GDM1 (cell line): ENCODE measurements around the gene VWA8.
A peak's percentile ranks its signal among the peaks of the same experiment; 100 is the strongest.
"Not testable (repeated sequence)": the region's sequence is repeated elsewhere in the genome, so short reads cannot be mapped to it uniquely, and the experiment has no call there.

Experiments used
- DNase-seq: peaks from one replicate; lab custom pipeline; 2025; lab: John Stamatoyannopoulos, UW

Gene VWA8

GRCh38 chr13:41922894-41923293, 38.0 kb downstream of the VWA8 start:
- DNase-seq = not testable (repeated sequence)

DNA sequence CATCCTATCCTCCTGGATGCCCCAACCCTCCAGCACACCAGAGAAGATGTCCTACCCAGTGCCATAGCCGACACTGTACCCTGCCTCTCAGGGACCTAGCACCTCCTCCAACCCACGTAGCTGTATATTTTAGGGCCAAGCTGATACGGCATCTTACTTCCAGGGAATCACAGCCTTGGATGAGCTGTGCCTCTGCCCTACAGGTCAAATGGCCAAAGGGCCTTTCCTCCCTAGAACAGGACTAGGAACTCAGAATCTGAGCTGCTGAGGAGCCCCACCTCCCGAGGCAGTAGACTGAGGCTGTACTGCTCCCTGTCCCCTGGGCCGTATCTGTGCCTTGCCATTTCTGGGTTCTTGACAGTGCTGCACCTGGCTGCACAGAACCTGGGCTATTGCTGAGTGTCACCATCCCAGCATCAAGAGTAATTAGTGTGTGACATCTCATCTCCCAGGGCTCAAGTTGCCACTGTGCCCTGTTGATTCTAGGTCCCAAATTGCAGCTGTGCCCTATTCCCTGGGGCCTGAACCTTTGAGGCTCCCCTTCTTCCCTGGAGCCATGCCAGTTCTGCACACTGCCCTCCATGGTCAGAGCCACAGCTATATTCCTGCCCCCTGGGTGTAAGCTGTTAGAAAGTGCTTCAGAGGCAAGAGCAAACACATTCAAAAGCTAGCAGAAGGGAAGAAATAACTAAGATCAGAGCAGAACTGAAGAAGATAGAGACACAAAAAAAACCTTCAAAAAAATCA, 41.0 kb downstream of the VWA8 start:
- DNase-seq = no peak

GRCh38 chr13:41919031-41919740, 41.7 kb downstream of the VWA8 start:
- no peak for DNase-seq

- DNase-seq = no peak
Observed at GRCh38 chr13:41917641-41918040, 43.3 kb downstream of the VWA8 start.

GRCh38 chr13:41916173-41916954, 44.5 kb downstream of the VWA8 start:
- DNase-seq = peak; percentile 34

- no peak for DNase-seq
Observed at GRCh38 chr13:41915081-41915480, 45.8 kb downstream of the VWA8 start.

GRCh38 chr13:41914552-41914951, 46.4 kb downstream of the VWA8 start:
- no peak for DNase-seq

GRCh38 chr13:41909506-41909905, 51.4 kb downstream of the VWA8 start:
- no peak for DNase-seq

- DNase-seq = no peak
Observed at GRCh38 chr13:41905600-41906254, 55.2 kb downstream of the VWA8 start.

DNA sequence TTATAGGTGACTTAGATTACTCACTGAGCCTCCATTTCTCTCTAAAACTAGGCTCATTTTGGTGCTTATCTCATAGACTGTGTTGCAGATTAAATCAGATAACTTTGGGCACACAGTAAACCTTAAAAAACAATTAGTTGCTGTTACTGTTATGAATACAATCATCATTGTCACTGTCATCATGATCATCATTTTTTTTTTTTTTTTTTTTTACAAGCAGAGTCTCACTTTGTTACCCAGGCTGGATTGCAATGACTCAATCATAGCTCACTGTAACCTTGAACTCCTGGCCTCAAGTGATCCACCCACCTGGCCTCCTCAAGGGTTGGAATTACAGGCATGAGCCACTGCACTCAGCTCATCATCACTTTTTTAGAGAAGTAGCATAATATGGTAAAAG, 60.0 kb downstream of the VWA8 start:
- DNase-seq = no peak

DNA sequence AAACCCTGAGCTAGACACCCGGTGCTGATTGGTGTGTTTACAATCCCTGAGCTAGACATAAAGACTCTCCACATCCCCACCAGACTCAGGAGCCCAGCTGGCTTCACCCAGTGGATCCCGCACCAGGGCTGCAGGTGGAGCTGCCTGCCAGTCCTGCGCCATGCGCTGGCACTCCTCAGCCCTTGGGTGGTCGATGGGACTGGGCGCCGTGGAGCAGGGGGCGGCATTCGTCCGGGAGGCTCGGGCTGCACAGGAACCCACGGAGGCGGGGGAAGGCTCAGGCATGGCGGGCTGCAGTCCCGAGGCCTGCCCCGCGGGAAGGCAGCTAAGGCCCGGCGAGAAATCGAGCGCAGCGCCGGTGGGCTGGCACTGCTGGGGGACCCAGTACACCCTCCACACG, 62.5 kb downstream of the VWA8 start:
- DNase-seq = not testable (repeated sequence)

GRCh38 chr13:41897126-41897525, 63.8 kb downstream of the VWA8 start:
- no peak for DNase-seq

DNA sequence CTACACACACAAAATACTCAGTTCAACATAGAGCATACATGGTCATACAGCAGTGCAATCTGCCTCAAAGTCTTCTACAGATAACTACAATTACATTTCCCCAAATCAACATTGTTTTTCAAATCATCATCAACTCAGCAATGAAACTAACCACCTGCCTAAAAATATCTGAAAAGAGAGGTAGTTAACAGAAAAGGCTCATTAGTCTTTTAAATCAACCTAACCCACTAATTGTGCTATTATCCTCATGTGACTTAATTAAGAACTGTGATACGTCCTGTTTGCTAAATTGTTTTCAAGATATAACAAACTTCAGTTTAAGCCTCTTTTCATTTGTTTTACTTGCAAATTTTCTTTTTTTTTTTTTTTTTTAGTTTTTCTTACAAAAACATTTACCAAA, 65.4 kb downstream of the VWA8 start:
- DNase-seq = no peak

GRCh38 chr13:41891119-41891518, 69.8 kb downstream of the VWA8 start:
- no peak for DNase-seq

DNA sequence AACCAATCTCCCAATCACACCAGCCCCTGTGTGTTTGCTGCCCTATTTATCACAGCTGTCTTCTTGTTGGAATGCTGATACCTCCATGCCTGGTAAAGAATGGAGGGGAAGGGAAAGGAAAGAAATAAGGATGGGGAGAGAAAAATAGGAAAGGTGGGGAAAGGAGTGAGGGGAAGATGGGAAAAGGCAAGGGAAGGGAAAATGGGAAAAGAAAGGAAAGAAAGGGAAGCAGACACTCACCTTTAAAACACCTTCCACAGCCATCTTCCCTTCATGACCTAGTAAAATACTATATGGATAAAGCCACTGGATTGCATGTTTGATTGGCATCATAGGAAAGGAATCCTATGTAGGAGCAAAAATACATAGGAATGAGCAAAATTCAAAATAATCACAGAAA, 77.8 kb downstream of the VWA8 start:
- no peak for DNase-seq

DNA sequence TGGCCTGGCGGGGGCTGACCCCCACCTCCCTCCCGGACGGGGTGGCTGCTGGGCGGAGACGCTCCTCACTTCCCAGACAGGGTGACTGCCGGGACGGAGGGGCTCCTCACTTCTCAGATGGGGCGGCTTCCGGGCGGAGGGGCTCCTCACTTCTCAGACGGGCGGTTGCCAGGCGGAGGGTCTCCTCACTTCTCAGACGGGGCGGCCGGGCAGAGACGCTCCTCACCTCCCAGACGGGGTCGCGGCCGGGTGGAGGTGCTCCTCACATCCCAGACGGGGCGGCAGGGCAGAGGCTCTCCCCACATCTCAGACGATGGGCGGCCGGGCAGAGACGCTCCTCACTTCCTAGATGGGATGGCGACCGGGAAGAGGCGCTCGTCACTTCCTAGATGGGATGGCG, 79.0 kb downstream of the VWA8 start:
- not testable (repeated sequence) for DNase-seq

DNA sequence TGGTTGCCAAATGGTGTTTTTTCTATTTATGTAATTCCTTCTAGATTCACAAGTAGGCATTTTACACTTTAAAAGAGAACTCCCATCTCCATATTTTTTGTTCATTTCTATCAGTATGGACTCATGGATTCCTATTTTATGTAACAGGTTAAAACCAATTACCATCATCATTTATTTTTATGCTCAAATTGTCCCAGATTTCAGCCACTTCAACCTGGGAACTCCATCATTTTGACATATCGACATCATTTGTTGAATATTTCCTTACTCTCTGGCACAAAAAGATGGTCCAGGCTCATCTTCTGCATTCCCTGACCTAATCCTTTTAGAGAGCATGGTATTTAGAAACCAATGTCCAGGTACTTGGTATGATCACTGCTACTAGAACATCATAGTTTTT, 79.9 kb downstream of the VWA8 start:
- DNase-seq = no peak

DNA sequence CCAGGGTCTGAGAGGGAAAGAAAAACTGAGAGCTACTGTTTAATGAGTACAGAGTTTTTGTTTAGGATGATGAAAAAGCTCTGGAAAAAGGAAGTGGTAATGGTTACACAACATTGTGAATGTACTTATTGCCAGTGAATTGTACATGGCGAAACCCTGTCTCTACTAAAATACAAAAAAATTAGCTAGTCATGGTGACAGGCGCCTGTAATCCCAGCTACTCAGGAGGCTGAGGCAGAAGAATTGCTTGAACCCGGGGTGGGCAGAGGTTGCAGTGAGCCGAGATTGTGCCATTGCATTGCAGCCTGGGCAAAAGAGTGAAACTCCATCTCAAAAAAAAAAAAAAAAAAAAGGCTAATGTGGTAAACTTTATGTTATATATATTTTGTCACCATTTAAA, 96.3 kb downstream of the VWA8 start:
- no peak for DNase-seq

DNA sequence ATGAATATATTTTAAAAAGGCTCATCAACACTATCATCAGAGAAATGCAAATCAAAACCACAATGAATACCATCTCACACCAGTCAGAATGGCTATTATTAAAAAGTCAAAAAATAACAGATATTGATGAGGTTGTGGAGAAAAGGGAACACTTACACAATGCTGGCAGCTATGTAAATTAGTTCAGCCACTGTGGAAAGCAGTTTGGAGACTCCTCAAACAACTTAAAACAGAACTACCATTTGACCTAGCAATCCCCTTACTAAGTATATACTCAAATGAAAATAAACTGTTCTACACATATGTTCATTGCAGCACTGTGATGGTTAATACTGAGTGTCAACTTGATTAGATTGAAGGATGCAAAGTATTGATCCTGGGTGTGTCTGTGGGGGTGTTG, 98.2 kb downstream of the VWA8 start:
- not testable (repeated sequence) for DNase-seq

- DNase-seq = no peak
Observed at GRCh38 chr13:41859565-41859964, 101.3 kb downstream of the VWA8 start.

- DNase-seq = no peak
Observed at GRCh38 chr13:41858780-41859179, 102.1 kb downstream of the VWA8 start.

GRCh38 chr13:41854758-41855157, 106.2 kb downstream of the VWA8 start:
- DNase-seq = no peak
